HG02870 (cell line): ENCODE results near the gene ENTPD1.

Experiments used
- ATAC-seq: cut with Tn5 transposase; IDR thresholded peaks from one replicate; pipeline ENCODE4 v1.9.1; 2021; ENCODE audit warnings: mild to moderate bottlenecking, moderate library complexity; ENCODE audit not compliant: unreplicated experiment

The ENTPD1 gene

DNA sequence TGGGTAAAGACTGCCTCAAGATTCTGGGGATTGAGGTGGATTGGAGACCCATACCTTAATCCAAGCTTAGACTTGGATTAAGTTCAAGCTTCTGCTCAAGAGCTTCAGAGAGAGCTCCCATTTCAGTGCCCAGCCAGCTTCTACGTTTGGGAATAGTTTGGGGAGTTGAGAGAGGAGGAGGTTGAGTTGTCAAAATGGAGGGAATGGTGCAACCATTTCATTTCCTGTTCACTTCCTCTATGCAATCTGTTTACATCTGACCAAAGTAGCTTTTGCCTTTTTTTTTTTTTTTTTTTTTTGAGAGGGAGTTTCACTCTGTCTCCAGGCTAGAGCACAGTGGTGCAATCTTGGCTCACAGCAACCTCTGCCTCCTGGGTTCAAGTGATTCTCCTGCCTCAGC, 65.8 kb downstream of the ENTPD1 start:
- no peak for ATAC-seq

DNA sequence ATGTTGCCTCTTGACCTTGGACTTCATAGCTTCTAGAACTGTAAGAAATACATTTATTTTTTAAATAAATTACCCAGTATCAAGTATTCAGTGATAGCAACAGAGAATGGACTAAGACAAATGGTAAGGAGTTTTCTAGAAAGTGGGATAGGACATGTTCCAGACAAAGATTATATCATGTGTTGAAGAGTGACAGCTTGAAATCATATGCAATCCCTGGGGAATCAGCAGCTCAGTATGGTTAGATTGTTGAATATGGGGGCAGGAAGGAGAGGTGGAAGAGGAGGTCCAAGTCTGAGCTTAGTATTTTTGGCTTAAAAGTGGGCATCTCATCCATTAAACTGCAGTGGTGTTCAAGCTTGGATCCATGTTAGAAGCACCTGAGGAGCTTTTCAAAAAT, 74.1 kb downstream of the ENTPD1 start:
- no peak for ATAC-seq

DNA sequence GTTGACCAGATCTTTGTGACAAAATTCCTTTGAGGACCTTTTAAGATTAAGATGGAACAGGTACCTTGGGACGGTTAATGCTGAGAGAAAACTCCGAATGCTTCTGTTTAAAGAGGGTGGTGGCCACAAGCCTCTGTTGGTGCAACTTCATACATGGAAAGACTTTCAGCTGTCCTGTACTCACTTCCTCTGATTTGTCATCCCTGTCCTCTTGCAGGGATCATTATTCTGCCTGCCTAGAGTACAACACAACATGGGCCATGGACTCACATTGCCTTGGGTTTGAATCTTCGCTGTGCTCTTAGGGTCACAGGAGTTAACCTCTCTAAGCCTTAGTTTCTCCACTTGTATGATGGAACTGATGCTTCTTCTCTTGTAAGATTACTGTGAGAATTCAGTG, 75.1 kb downstream of the ENTPD1 start:
- no peak for ATAC-seq

DNA sequence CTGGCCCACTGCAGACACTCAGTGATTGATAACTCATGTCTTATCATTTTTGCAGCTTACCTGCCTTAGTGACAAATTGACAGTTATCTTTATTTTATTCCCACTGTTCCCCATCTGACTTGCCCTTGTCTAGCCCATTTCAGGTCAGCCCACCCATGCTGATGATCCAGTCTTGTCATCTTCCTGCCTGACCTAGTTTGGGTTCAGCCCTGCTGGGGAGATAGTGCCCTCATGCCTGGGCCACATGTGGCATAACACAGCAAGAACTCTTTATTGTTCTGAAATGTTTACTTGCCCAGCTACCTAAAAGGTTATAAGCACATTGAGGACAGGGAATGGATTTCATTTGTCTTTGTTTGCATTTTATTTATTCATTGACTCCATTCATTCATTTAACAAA, 75.6 kb downstream of the ENTPD1 start:
- no peak for ATAC-seq

DNA sequence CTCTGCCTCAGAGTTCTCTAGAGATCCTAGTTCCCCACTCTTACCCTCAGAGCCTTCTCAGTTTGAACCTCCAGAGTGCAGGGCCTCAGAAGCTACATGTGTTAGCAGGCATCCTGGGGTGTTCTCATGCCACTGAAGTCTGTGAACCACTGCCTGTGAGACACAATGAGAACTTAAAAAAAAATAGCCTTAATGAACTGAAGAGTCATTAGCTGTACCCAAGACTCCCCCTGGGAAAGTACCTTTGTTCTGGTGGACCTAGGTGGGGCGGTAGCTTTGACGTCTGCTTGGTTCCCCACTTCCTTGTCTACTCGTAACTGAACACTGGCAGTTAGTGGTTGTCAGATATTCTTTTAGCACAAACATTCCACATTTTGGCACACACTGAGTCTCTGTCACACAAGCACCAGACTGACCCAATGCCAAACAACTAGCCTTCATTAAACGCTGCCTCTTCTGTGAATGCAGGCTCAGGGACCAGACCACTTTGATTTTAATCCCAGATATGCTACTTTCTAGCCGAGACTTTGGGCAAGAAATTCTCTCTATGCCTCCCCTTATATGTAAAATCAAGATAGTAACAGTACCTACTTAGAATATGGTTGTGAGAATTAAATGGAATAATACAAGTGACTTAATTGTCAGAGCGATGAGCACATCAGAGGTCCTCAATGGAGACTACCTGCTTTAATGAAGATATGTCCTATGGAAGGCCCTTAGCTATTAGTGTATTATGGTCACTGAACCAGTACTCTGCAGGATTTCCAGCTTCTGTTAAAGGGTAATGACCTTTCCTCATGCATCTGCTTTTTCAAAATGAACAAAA, 76.5 kb downstream of the ENTPD1 start:
- ATAC-seq = peak; percentile 83

DNA sequence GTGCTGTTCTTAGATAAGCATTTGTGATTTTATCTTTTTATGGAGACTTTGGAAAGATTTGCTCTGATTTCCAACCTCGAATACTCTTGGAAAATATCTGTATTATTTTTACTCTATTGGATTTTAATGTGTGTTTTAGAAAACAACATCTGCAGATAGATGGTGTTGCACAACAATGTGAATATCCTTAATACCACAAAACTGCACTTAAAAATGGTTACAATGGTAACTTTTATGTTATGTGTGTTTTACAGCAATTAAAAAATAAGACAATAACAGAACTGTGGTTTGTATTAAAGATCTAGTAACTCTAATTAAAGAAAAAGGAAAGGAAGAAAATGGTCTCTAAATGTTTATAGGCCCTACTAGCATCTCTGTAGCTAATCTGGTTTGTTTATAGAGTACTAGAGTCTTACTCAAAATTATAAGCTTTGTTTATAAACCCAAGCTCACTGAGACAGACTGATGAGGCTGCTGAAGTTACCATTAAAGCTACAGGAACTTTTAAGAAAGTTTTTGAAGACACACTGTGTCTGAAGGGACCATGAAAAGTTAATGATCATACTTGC, 77.2 kb downstream of the ENTPD1 start:
- ATAC-seq = no peak

DNA sequence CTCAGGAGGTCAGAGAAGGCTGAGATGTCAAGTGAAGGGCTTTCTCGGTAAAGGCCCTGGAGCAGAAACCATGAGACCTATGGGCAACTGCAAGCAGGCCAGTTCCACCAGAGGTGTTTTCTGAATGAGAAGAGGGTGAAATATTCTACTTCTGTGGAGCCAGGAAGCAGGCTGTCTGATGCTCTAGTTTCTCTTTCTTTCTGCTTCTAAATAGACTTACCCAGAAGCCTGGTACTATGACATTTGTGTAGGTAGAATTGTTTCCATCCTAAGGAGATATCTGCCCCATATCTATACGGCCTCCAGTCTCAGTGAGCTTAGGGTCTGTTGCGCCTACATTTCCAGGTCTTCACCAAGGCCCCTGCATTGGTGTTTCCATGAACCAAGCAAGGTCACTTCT, 78.4 kb downstream of the ENTPD1 start:
- no peak for ATAC-seq

DNA sequence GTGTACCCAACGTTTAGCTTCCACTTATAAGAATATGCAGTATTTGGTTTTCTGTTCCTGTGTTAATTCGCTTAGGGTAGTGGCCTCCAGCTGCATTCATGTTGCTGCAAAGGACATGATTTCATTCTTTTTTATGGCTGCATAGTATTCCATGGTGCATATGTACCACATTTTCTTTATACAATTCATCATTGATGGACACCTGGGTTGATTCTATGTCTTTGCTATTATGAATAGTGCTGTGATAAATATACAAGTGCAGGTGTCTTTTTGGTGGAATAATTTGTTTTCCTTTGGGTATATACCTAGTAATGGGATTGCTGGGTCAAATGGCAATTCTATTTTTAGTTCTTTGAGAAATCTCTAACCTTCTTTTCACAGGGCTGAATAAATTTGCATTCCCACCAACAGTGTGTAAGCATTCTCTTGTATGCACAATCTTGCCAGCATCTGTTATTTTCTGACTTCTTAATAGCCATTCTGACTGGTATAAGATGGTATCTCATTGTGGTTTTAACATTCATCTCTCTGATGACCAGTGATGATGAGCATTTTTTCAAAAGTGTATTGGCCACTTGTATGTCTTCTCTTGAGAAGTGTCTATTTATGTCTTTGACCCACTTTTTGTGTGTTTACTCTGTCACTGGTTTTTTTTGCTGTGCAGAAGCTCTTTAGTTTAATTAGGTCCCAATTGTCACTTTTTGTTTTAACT, 79.3 kb downstream of the ENTPD1 start:
- ATAC-seq = no peak

DNA sequence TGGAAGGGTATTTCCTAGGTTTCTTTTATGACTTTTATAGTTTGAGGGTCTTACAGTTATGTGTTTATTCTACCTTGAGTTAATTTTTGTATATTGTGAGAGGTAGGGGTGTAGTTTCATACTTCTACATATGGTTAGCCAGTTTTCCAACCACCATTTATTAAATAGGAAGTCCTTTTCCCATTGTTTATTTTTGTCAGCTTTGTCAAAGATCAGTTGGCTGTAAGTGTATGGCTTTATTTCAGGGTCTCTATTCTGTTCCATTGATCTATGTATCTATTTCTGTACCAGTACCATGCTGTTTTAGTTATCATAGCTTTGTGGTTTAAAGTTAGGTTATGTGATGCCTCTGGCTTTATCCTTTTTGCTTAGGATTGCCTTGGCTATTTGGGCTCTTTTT, 79.9 kb downstream of the ENTPD1 start:
- ATAC-seq = no peak

DNA sequence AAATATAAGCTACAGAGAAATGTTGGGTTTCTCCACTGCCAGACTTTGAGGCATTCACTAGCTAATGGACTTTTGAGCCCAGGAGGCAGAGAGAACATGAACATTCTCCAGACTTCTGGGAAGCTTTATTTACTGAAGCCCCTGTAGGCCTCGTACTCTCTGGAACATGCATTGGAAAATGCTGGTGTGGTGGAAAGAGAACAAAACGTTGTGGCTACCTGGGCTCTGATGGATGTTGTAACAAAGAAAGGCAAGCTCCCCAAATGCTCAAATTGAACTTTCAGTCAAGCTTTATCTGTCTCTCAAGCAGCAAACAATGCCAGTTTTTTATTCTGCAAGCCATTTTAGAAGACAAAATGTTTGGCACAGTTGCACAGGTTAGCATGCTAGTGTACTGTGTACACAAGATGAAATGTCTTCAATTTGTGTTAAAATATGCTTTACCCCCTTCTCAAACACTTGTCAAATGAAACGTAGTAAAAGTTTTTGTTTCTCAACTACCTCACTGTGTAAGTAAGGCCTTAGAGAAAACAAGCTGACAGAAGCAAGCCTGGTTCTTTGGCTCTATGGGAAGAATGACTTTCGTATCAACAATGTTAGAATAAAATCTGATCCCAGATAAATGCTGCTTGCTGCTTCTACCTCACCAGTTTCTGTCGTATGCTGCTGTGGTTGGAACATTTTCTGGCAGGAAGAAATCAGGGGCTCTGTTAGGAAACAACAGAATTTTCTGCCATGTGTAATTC, 80.8 kb downstream of the ENTPD1 start:
- no peak for ATAC-seq

DNA sequence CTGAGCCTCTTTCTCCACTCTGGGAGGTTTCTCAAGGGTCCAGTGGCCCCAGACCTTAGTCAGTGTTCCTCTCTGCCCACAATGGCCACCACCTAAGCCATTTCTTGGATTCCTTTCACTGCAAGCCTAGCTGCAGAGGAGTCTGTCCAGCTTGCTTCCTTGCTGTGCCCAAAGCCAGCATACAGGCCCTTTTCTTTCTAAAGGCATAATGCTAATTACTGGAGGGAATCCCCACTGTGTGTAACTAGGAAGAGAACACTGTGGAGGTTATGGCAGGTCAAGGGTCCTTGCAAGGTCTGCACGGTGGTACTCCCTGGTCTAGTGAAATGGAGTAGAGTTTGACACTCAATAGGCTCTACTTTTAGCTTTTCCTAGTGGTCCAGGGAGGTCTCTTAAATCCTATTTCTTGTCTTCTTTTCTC, 81.4 kb downstream of the ENTPD1 start:
- ATAC-seq = peak; percentile 20

DNA sequence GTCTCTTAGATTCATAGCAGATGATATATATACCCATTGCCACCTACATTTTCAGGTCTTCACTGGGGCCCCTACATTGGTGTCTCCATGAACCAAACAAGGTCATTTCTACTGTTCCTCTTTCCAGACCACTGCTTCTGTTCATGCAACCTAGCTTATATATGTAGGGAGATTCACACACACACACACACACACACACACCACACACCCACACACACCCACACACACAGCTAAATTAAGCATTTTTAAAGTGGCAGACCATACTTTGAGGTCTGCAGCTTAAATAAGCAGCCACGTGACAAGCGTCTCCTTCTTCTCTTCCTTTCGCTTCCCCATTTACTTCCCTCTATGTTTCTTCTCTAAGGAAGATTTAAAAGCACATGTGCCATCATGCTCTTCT, 81.8 kb downstream of the ENTPD1 start:
- ATAC-seq = peak; percentile 44

DNA sequence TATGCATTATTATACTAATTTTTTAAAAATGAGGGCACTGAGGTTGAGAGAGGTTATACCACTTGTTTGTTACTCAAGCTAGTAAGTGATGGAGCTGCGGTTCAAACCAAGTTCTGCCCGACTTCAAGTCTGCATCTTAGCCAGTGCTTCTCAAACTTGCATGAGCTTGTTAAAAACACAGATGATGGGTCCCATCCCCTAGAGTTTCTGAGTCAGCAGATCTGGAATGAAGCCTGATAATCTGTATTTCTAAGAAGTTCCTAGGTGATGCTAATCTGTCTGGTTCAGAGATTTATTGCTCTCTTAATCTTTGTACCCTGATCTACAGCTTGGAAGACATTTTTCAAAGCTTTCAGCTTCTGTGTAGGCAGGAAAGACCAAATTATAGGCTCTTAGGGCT, 84.2 kb downstream of the ENTPD1 start:
- no peak for ATAC-seq

DNA sequence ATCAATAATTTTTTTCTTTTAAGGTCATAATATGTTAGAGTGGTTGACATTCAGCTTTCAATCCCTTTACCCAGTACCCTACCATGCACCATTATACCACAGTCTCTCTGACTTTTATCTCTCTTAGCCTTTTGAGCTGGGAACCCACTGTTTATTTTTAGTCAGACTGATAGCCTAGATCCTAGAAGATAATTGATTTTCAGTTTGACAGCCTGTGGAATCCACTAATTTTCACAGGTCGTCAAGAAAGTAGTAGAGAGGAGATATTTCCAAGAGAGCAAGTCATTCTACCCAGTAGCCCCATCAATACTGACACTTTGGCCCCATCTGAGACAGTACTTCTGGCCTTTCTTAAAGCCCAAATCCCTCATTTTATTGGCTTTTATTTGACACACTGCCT, 84.7 kb downstream of the ENTPD1 start:
- no peak for ATAC-seq

DNA sequence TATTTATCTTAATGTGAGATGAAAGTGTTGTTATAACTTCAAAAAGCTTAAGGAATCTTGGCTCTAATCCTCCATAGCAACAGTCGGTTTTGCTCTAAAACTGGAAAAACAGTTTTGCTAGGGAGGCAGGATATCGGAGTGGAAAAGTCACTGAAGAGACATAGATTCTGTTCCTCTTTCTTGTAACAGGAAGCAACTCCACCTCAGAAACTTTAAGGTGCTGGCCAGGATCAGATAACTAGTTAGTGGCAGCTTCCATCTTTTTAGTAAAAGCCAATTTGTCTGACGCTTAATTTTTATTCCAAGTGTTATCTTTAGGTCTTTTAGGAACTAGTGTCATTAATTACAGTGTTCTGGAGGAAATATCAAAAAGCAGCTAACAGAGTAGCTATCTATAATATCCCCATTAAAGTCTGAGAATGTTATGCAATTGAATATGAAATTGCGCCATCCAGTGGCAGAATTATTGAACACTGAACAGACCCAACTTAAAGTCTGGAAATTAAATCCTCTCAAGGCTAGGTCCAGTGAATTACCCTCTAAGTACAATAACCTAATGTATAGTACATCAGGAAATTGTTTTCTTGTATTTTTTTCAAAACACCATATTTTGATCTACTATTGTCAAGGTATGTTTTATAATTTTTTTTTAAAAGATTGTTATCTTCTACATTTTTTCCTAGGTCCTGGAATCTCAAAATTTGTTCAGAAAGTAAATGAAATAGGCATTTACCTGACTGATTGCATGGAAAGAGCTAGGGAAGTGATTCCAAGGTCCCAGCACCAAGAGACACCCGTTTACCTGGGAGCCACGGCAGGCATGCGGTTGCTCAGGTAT, 85.9 kb downstream of the ENTPD1 start:
- no peak for ATAC-seq

DNA sequence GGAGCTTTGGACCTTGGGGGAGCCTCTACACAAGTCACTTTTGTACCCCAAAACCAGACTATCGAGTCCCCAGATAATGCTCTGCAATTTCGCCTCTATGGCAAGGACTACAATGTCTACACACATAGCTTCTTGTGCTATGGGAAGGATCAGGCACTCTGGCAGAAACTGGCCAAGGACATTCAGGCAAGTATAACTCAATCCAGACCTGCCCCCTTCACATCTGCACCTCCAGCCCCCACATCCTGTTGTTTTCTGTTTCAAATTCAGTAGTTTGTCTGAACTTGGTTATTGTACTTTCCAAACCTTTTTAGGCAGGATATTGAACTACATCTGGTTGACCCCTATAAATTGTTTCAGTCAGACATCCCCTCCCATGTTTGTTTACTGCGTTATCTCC, 89.4 kb downstream of the ENTPD1 start:
- no peak for ATAC-seq

DNA sequence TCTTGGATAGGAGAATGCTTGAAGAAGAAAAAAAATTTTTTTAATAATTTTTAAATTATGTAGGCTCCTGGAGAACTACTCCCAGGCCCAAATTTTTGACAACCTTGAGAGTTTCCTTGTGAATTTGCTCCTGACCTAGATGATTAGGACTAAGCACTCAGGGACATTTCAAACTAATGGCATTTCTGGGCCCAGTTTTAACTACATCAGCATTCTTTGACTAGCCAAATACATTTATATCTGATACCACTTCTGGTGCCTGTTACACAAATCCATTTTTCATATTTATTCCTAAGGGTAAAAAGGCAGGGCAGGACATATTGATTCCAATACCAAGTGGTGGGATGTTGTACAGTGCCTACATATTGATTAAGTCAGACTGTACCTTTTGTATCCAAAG, 91.0 kb downstream of the ENTPD1 start:
- no peak for ATAC-seq

DNA sequence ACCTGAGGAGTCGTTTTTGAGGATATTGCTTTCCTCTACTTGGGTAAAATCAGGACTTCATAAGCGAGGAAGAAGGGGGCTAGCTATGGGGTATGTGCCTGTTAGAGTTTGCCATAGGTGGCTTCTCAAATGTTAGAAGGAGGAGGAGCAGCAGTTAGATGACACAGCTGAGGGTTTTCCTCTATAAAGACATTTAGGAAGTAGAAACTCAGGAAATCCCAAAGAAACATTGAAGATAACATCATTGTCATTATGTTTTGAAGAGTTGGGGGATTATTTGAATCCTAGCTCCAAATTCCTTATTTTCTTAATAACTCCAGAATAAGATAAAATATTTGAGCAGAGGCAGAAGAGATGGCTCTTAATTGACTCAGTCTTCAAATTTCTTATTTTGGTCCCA, 92.9 kb downstream of the ENTPD1 start:
- ATAC-seq = no peak

DNA sequence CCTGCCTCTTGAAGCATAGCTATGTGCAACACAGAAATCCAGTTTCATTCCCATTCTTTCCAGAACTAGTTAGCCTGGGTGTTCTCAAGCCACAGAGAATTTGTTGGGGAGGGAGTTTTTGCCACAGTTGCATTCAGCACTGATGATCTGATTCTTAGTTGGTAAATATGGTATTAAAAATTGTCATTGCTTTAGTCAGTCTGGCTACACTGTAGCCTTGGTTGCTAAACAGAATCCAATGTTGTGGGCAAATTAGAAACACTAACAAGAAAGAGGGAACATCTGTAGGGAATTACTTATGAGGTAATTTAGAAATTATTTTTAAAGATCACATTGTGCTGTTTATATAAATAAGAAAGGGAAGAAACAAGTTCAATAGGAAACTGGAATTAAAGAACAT, 94.8 kb downstream of the ENTPD1 start:
- ATAC-seq = no peak

DNA sequence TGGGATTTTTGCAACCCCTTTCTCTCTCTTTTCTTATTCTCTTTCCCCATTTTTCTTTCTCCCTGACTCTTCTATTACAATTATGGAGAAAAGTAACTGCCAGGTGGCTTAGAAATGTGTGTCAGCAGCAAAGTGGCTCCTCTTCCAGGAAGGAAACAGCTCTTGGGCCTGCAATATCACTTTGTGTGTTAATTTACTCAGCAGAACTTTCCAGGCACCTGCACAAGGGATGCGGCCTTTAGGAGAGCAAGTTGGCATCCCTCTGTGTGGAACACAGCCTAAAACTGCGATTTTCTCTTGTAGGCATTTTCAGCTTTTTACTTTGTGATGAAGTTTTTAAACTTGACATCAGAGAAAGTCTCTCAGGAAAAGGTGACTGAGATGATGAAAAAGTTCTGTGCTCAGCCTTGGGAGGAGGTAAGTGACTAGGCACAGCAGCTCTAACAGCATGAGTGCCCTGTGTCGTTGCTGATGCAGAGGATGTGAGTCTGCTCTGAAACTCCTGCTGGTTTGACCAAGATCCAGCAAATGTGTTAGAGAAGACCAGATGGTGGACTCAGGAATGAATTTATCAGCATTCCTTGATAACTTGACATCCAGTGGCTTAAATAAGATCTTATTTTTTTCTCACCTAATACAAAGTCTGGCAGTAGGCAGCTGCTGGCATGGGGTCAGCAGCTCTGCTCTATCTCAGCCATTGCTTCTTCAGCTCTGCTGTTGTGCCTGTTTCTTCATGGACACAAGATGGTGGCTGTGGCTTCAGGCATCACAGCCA, 104.4 kb downstream of the ENTPD1 start:
- no peak for ATAC-seq
